Liver (tissue), 3 donors: ENCODE measurements around the gene CARS1.

Experiments used
- ATF3 ChIP-seq: IDR thresholded peaks from 2 replicates; pipeline ENCODE4 v1.6.1; 2016; ENCODE audit warnings: antibody characterized with exemption
- CTCF ChIP-seq: fragments of 150-350 bp; IDR thresholded peaks from 2 replicates; pipeline ENCODE4 v1.5.1; 2017; ENCODE audit warnings: improper control_type of control experiment, low read depth, low read length; ENCODE audit not compliant: missing input control
- EGR1 ChIP-seq, 2 donors: IDR thresholded peaks; 2 replicates each; pipeline ENCODE4 v1.6.1; 2016 to 2018; ENCODE audit warnings: antibody characterized with exemption in 2 of 2, low read depth in 2 of 2
- FOXA1 ChIP-seq: IDR thresholded peaks from 2 replicates; pipeline ENCODE4 v1.6.1; 2016; ENCODE audit warnings: antibody characterized with exemption
- GABPA ChIP-seq, 2 donors: IDR thresholded peaks in 1 of 2; conservative IDR thresholded peaks in 1 of 2; 2 replicates each; pipeline ENCODE4 v1.6.1; 2016; ENCODE audit warnings: antibody characterized with exemption in 2 of 2, mild to moderate bottlenecking in 1 of 2, moderate library complexity in 1 of 2
- JUND ChIP-seq, 2 donors: IDR thresholded peaks; 2 replicates each; pipeline ENCODE4 v1.6.1; 2016; ENCODE audit warnings: antibody characterized with exemption in 2 of 2
- MAX ChIP-seq: IDR thresholded peaks from 2 replicates; pipeline ENCODE4 v1.6.1; 2016; ENCODE audit warnings: antibody characterized with exemption
- RAD21 ChIP-seq, 2 donors: IDR thresholded peaks; 2 replicates each; pipeline ENCODE4 v1.6.1; 2016; ENCODE audit warnings: antibody characterized with exemption in 2 of 2, mild to moderate bottlenecking in 2 of 2
- ZBTB33 ChIP-seq: IDR thresholded peaks from 2 replicates; pipeline ENCODE4 v1.6.1; 2016; ENCODE audit warnings: antibody characterized with exemption
- donor health status: healthy.
- donor health status: healthy.

- TF ChIP-seq CTCF (no peak), MAX (no peak), ZBTB33 (no peak), ATF3 (no peak), GABPA (IDR thresholded peaks at IDR 0.05 in 1 of 2, conservative IDR thresholded peaks at IDR 0.05 in 1 of 2) (no peak), EGR1 (IDR thresholded peaks at IDR 0.05; ENCODE audit: low read depth in 2 of 2) (no peak), FOXA1 (no peak), JUND (IDR thresholded peaks at IDR 0.05) (no peak), RAD21 (IDR thresholded peaks at IDR 0.05) (no peak)
Observed at GRCh38 chr11:3096909-3097530, 39.8 kb upstream of the CARS1 start.
